ENCODE data around the gene SYMPK.
"Not testable (repeated sequence)": the region's sequence is repeated elsewhere in the genome, so short reads cannot be mapped to it uniquely, and the experiment has no call there.

Gene SYMPK

GRCh38 chr19:45885556-45886426, 22.8 kb upstream of the SYMPK start, which contains the start of gene IRF2BP1:
TSS of gene IRF2BP1 (minus strand) at chr19:45886141. CDS start at chr19:45885774, 367 bp downstream.
- DNase-seq: peak; percentile 97

- DNase-seq: peak; percentile 41
These were observed 22.0 kb upstream of the SYMPK start for GRCh38 chr19:45884682-45885555.

- no peak for DNase-seq
These were observed 21.1 kb upstream of the SYMPK start for GRCh38 chr19:45883881-45884681.

- DNase-seq: no peak
These were observed 20.6 kb upstream of the SYMPK start for GRCh38 chr19:45883586-45883880.

GRCh38 chr19:45882652-45883585, 20.0 kb upstream of the SYMPK start:
- DNase-seq: peak; percentile 93

GRCh38 chr19:45881909-45882528, 19.1 kb upstream of the SYMPK start:
- DNase-seq: no peak

GRCh38 chr19:45881082-45881908, 18.3 kb upstream of the SYMPK start:
- no peak for DNase-seq

- no peak for DNase-seq
These were observed 17.0 kb upstream of the SYMPK start for GRCh38 chr19:45879971-45880370.

GRCh38 chr19:45879055-45879454, 16.1 kb upstream of the SYMPK start:
- no peak for DNase-seq

- no peak for DNase-seq
These were observed 15.3 kb upstream of the SYMPK start for GRCh38 chr19:45878043-45878794.

- DNase-seq: peak; percentile 58
These were observed 13.7 kb upstream of the SYMPK start for GRCh38 chr19:45876411-45877197.

- DNase-seq: no peak
These were observed 13.1 kb upstream of the SYMPK start for GRCh38 chr19:45876161-45876410.

- no peak for DNase-seq
These were observed 11.6 kb upstream of the SYMPK start for GRCh38 chr19:45874620-45874966.

GRCh38 chr19:45873219-45873772, 10.3 kb upstream of the SYMPK start:
- no peak for DNase-seq

- no peak for DNase-seq
These were observed 9.4 kb upstream of the SYMPK start for GRCh38 chr19:45872095-45872919.

- DNase-seq: no peak
These were observed 7.9 kb upstream of the SYMPK start for GRCh38 chr19:45870798-45871197.

- DNase-seq: not testable (repeated sequence)
These were observed 4.3 kb upstream of the SYMPK start for GRCh38 chr19:45867241-45867640.

Data from eye (tissue), 1 donor.